Measurements from ENCODE around the gene DRC1.

GRCh38 chr2:26489213-26489850 is 87.6 kb downstream of the DRC1 start:
- TF ChIP-seq SUZ12 (IDR thresholded peaks at IDR 0.05; ENCODE audit: extremely low read depth, insufficient read depth, insufficient read length) (no peak), YY1 (IDR thresholded peaks at IDR 0.05; ENCODE audit: insufficient read depth, insufficient read length) (no peak)

All from NT2/D1 (cell line).